ENCODE data around the gene RBP5.

- TF ChIP-seq NKRF (IDR thresholded peaks at IDR 0.05; ENCODE audit: borderline replicate concordance) (no peak), CTCF (IDR thresholded peaks at IDR 0.05 in 2 of 3, conservative IDR thresholded peaks at IDR 0.05 in 1 of 3; ENCODE audit: insufficient read depth in 2 of 3, low read depth in 1 of 3, low read length in 3 of 3) (no peak), MED1 (CRISPR knock-in tag; IDR thresholded peaks at IDR 0.05; ENCODE audit: borderline replicate concordance) (no peak), POLR2A (conservative IDR thresholded peaks at IDR 0.05) (no peak), CLOCK (CRISPR knock-in tag; IDR thresholded peaks at IDR 0.05; ENCODE audit: borderline replicate concordance) (no peak), E2F8 (IDR thresholded peaks at IDR 0.05; ENCODE audit: low read depth, partially characterized antibody) (no peak), HOXB6 (CRISPR knock-in tag; IDR thresholded peaks at IDR 0.05; ENCODE audit: borderline replicate concordance) (no peak)
These were observed 45.6 kb downstream of the RBP5 start for GRCh38 chr12:7083125-7083524.
